ENCODE measurements around the gene PRAC2. TPM values are rescaled to one million over a fixed set of nuclear protein-coding genes. Genes with fewer than 3 reads are reported as not detected.

PRAC2 gene
- polyA plus RNA-seq, 1 of the 3 experiments (the other 2 are of a cell fraction): not detected

- TF ChIP-seq NRF1 (IDR thresholded peaks at IDR 0.05; ENCODE audit: low read depth, low read length): no peak
- TF ChIP-seq ZBTB33 (IDR thresholded peaks at IDR 0.05; ENCODE audit: borderline replicate concordance, low read depth): no peak
- no peak for TF ChIP-seq CHD2 (IDR thresholded peaks at IDR 0.05; ENCODE audit: low read length, partially characterized antibody)
- TF ChIP-seq GABPA (IDR thresholded peaks at IDR 0.05; ENCODE audit: low read depth): no peak
- TF ChIP-seq TEAD4 (IDR thresholded peaks at IDR 0.05; ENCODE audit: borderline replicate concordance, insufficient read depth): no peak
- TF ChIP-seq YY1 (IDR thresholded peaks at IDR 0.05; ENCODE audit: low read depth): no peak
- TF ChIP-seq RFX5 (IDR thresholded peaks at IDR 0.05; ENCODE audit: low read length): no peak
- TF ChIP-seq CTCF (IDR thresholded peaks at IDR 0.05): no peak
- no peak for TF ChIP-seq EP300 (IDR thresholded peaks at IDR 0.05; ENCODE audit: borderline replicate concordance in 1 of 2, low read depth in 1 of 2, low read length in 1 of 2)
Observed at GRCh38 chr17:48752399-48753288, 29.7 kb downstream of the PRAC2 start (continued).

- Histone ChIP-seq H3K36me3 (replicated peaks in 1 of 2; ENCODE audit: control insufficient read depth in 1 of 2, insufficient read depth in 2 of 2, low read length in 1 of 2) (no peaks in the 10 kb centered on the region), H3K27me3 (ENCODE audit: insufficient read depth) (peaks cover 98% of the 10 kb centered on the region), H4K20me1 (ENCODE audit: insufficient read depth) (no peaks in the 10 kb centered on the region), H3K4me3 (ENCODE audit: low read depth in 2 of 2, low read length in 1 of 2) (no peak overlapping the region), H3F3A (replicated peaks; ENCODE audit: insufficient read depth) (no peaks in the 10 kb centered on the region), H2AFZ (ENCODE audit: low read depth) (peak overlapping the region; percentile 17; the same call in 1 of the 2 replicates), H3K27ac (ENCODE audit: low read depth in 2 of 2, low read length in 1 of 2) (no peak overlapping the region), H3K9ac (no peak overlapping the region), H3K4me1 (ENCODE audit: control insufficient read depth in 1 of 2, insufficient read depth in 2 of 2, low read depth in 1 of 2, low read length in 1 of 2) (no peaks in the 10 kb centered on the region), H3K9me3 (no peaks in the 10 kb centered on the region), H3K79me2 (ENCODE audit: insufficient read depth) (no peaks in the 10 kb centered on the region), H3K9me2 (no peaks in the 10 kb centered on the region), H3K4me2 (no peak overlapping the region; the same call in 1 of the 2 replicates)
- TF ChIP-seq ZBTB33 (IDR thresholded peaks at IDR 0.05; ENCODE audit: borderline replicate concordance, low read depth) (no peak), GATA2 (CRISPR knock-in tag; IDR thresholded peaks at IDR 0.05) (no peak), TEAD4 (IDR thresholded peaks at IDR 0.05; ENCODE audit: borderline replicate concordance, insufficient read depth) (no peak), IRF3 (IDR thresholded peaks at IDR 0.05; ENCODE audit: low read depth, low read length) (no peak), FOXM1 (IDR thresholded peaks at IDR 0.05; ENCODE audit: low read depth) (no peak), POLR2AphosphoS5 (IDR thresholded peaks at IDR 0.05; ENCODE audit: low read depth, low read length) (no peak), EZH2phosphoT487 (IDR thresholded peaks at IDR 0.05; ENCODE audit: borderline replicate concordance, low read depth) (no peak), YY1 (IDR thresholded peaks at IDR 0.05; ENCODE audit: low read depth) (no peak), MEF2A (IDR thresholded peaks at IDR 0.05; ENCODE audit: borderline replicate concordance, low read depth) (no peak), JUND (IDR thresholded peaks at IDR 0.05) (no peak), RCOR1 (IDR thresholded peaks at IDR 0.05; ENCODE audit: low read length) (no peak), SMC3 (IDR thresholded peaks at IDR 0.05; ENCODE audit: low read depth, low read length) (no peak), CTCF (IDR thresholded peaks at IDR 0.05) (no peak)
- ChIA-PET POLR2A (no interaction called here), CTCF (interaction anchor here (1.1 to 4.2 kb wide), 5 partner anchors 29 to 279 kb away, joined by 4 to 17 read pairs (median 4); no protein-coding TSS in a partner anchor)
- 20% methylated on average over 22 of the region's 22 CpGs for WGBS (ENCODE audit: low lambda C conversion rate)
- no peak for DNase-seq
Observed at GRCh38 chr17:48753794-48754499, 31.0 kb downstream of the PRAC2 start.
